NCI-H1694 treated with DMSO at 0.1 percent for 48 hours (cell line): Measurements from ENCODE around the gene TNIK.
A peak's percentile ranks its signal among the peaks of the same experiment; 100 is the strongest.

Experiments used
- DNase-seq: peaks from one replicate; lab custom pipeline; 2025; lab: John Stamatoyannopoulos, UW

Gene TNIK

GRCh38 chr3:171192176-171192854 lies 267.9 kb downstream of the TNIK start:
- DNase-seq, result no peak

GRCh38 chr3:171190668-171191067 lies 269.5 kb downstream of the TNIK start:
- no peak for DNase-seq

GRCh38 chr3:171189394-171190080 lies 270.7 kb downstream of the TNIK start:
- DNase-seq, result no peak

GRCh38 chr3:171187706-171188290 lies 272.4 kb downstream of the TNIK start:
- peak; percentile 27 for DNase-seq

GRCh38 chr3:171186817-171187500 lies 273.2 kb downstream of the TNIK start:
- DNase-seq, result no peak

- no peak for DNase-seq
Measured at GRCh38 chr3:171186383-171186782, 273.8 kb downstream of the TNIK start.

- DNase-seq, result no peak
Measured at GRCh38 chr3:171185959-171186358, 274.2 kb downstream of the TNIK start.

- DNase-seq, result no peak
Measured at GRCh38 chr3:171184372-171184771, 275.8 kb downstream of the TNIK start.

- DNase-seq, result no peak
Measured at GRCh38 chr3:171183042-171183441, 277.2 kb downstream of the TNIK start.

GRCh38 chr3:171181907-171182690 lies 278.1 kb downstream of the TNIK start:
- no peak for DNase-seq

GRCh38 chr3:171178714-171179113 lies 281.5 kb downstream of the TNIK start:
- DNase-seq, result no peak

- DNase-seq, result no peak
Measured at GRCh38 chr3:171177553-171177952, 282.7 kb downstream of the TNIK start.

GRCh38 chr3:171177056-171177455 lies 283.1 kb downstream of the TNIK start:
- DNase-seq, result no peak

- DNase-seq, result no peak
Measured at GRCh38 chr3:171176244-171176933, 283.8 kb downstream of the TNIK start.

- no peak for DNase-seq
Measured at GRCh38 chr3:171175741-171176234, 284.4 kb downstream of the TNIK start.

GRCh38 chr3:171173736-171174135 lies 286.5 kb downstream of the TNIK start:
- no peak for DNase-seq

- no peak for DNase-seq
Measured at GRCh38 chr3:171172070-171172469, 288.1 kb downstream of the TNIK start.

- no peak for DNase-seq
Measured at GRCh38 chr3:171169866-171170265, 290.3 kb downstream of the TNIK start.

GRCh38 chr3:171169443-171169842 lies 290.8 kb downstream of the TNIK start:
- DNase-seq, result no peak

GRCh38 chr3:171168551-171168950 lies 291.7 kb downstream of the TNIK start:
- no peak for DNase-seq

- DNase-seq, result no peak
Measured at GRCh38 chr3:171168086-171168485, 292.1 kb downstream of the TNIK start.
